K562 (cell line): ENCODE data around the gene GMPR. TPM values are rescaled to one million over a fixed set of nuclear protein-coding genes. Genes with fewer than 3 reads are reported as not detected.

ENCODE experiments used
- BCOR ChIP-seq: fragments of 450-650 bp; IDR thresholded peaks from 2 replicates; pipeline ENCODE4 v1.6.1; 2016
- CCAR2 ChIP-seq: fragments of 200-400 bp; formaldehyde crosslinking; IDR thresholded peaks from 2 replicates; pipeline ENCODE4 v1.6.1; 2017; ENCODE audit warnings: mild to moderate bottlenecking, low read depth, low read length
- EGR1 ChIP-seq: fragments of 450-650 bp; conservative IDR thresholded peaks from 2 replicates; pipeline ENCODE4 v1.6.1; 2017; ENCODE audit warnings: mild to moderate bottlenecking
- HDAC8 ChIP-seq: fragments of 450-650 bp; IDR thresholded peaks from 2 replicates; pipeline ENCODE4 v1.6.1; 2016; ENCODE audit warnings: mild to moderate bottlenecking, missing genetic modification characterization, moderate library complexity, missing compliant biosample characterization
- NFE2L1 ChIP-seq: fragments of 450-650 bp; IDR thresholded peaks from 2 replicates; pipeline ENCODE4 v1.6.1; 2016; ENCODE audit warnings: missing genetic modification characterization, low read depth, mild to moderate bottlenecking, missing compliant biosample characterization, moderate library complexity, borderline replicate concordance
- NUFIP1 ChIP-seq: fragments of 450-650 bp; IDR thresholded peaks from 2 replicates; pipeline ENCODE4 v1.6.1; 2018; ENCODE audit not compliant: partially characterized antibody
- RFX5 ChIP-seq: IDR thresholded peaks from 2 replicates; pipeline ENCODE4 v1.6.1; 2011; ENCODE audit warnings: low read depth, mild to moderate bottlenecking, improper control_type of control experiment, low read length
- SNIP1 ChIP-seq: fragments of 450-650 bp; IDR thresholded peaks from 2 replicates; pipeline ENCODE4 v1.7.1; 2017; ENCODE audit warnings: low read depth, mild to moderate bottlenecking
- SRSF1 ChIP-seq: fragments of 200-400 bp; formaldehyde crosslinking; IDR thresholded peaks from 2 replicates; pipeline ENCODE4 v1.6.1; 2017; ENCODE audit warnings: mild to moderate bottlenecking, low read depth, low read length, moderate library complexity
- SRSF9 ChIP-seq: fragments of 200-400 bp; formaldehyde crosslinking; IDR thresholded peaks from 2 replicates; pipeline ENCODE4 v1.6.1; 2017; ENCODE audit warnings: low read depth, low read length, borderline replicate concordance
- TBL1XR1 ChIP-seq, 2 experiments: IDR thresholded peaks; 2 replicates each; pipeline ENCODE4 v1.6.1; 2012; ENCODE audit warnings: improper control_type of control experiment in 2 of 2, low read length in 2 of 2, mild to moderate bottlenecking in 1 of 2
- TBP ChIP-seq: optimal IDR thresholded peaks from 2 replicates; pipeline ENCODE3; 2011; ENCODE audit warnings: low read depth, low read length, improper control_type of control experiment
- TCFL5 ChIP-seq: fragments of 250-450 bp; sonication (Bioruptor Pico); conservative IDR thresholded peaks from 2 replicates; pipeline ENCODE4 v1.6.1; 2021; ENCODE audit warnings: mild to moderate bottlenecking, moderate library complexity, matching md5 sums
- ZC3H11A ChIP-seq: IDR thresholded peaks from 2 replicates; pipeline ENCODE4 v1.6.1; 2012; ENCODE audit warnings: low read depth, low read length, improper control_type of control experiment
- ZNF224 ChIP-seq: sonication (generic); formaldehyde crosslinking; IDR thresholded peaks from 2 replicates; pipeline ENCODE4 v1.8.0; 2022; ENCODE audit warnings: mild to moderate bottlenecking, missing genetic modification reagents
- ZNF384 ChIP-seq: IDR thresholded peaks from 2 replicates; pipeline ENCODE4 v1.6.1; 2012; ENCODE audit warnings: low read depth, low read length, improper control_type of control experiment
- ZNF707 ChIP-seq: fragments of 250-450 bp; sonication (Bioruptor Pico); conservative IDR thresholded peaks from 2 replicates; pipeline ENCODE4 v1.8.0; 2022; ENCODE audit warnings: inconsistent platforms, mild to moderate bottlenecking, moderate library complexity
- ZNF77 ChIP-seq: fragments of 250-450 bp; sonication (Bioruptor Pico); IDR thresholded peaks from 2 replicates; pipeline ENCODE4 v1.5.0; 2020
- polyA plus RNA-seq, 8 experiments: library from polyadenylated mRNA; depleted of rRNA in 4 of 8; stranded (reverse) in 5 of 8; unstranded in 3 of 8; fragments of >200 nt; fragmentation: Nextera tagmentation in 2 of 8; fragmentation: Illumina TruSeq in 1 of 8; extraction: Ambion mirVana in 2 of 8; extraction: Trizol in 1 of 8; gene quantifications; 2 replicates each; pipeline versions ENCODE4 v1.2.1 to v1.2.3, GENCODE V29; 2011 to 2014; ENCODE audit warnings: inconsistent platforms in 1 of 8, missing spikeins in 1 of 8
- total RNA-seq, 7 experiments: library from RNA; depleted of rRNA in 6 of 7; stranded (reverse); fragments of >200 nt in 6 of 7; fragmentation: Illumina TruSeq in 2 of 7; extraction: Trizol in 2 of 7; gene quantifications; 2 replicates each; pipeline versions ENCODE4 v1.2.1 to v1.2.3, GENCODE V29; 2011 to 2021; ENCODE audit warnings: low replicate concordance in 1 of 7
- TF ChIP-seq, protein P1 (sequence below): sonication (generic); formaldehyde crosslinking; IDR thresholded peaks from 2 replicates; pipeline ENCODE4 v1.8.0; 2022; ENCODE audit warnings: mild to moderate bottlenecking, missing genetic modification reagents
- TF ChIP-seq, protein P2 (sequence below): fragments of 200-800 bp; sonication (Bioruptor generic); IDR thresholded peaks from 2 replicates; pipeline ENCODE4 v1.6.1; 2017; ENCODE audit warnings: missing genetic modification characterization, missing compliant biosample characterization
- TF ChIP-seq, protein P3 (sequence below): fragments of 450-650 bp; IDR thresholded peaks from 2 replicates; pipeline ENCODE4 v1.7.1; 2018; ENCODE audit warnings: mild to moderate bottlenecking, low read depth; ENCODE audit not compliant: partially characterized antibody

The GMPR gene
- total and polyA plus RNA-seq, 9 of the 15 experiments (the other 6 are each of a cell fraction or from before 2014, with no cell fraction given): 34.6 to 83.7 (median 49.8) TPM

DNA sequence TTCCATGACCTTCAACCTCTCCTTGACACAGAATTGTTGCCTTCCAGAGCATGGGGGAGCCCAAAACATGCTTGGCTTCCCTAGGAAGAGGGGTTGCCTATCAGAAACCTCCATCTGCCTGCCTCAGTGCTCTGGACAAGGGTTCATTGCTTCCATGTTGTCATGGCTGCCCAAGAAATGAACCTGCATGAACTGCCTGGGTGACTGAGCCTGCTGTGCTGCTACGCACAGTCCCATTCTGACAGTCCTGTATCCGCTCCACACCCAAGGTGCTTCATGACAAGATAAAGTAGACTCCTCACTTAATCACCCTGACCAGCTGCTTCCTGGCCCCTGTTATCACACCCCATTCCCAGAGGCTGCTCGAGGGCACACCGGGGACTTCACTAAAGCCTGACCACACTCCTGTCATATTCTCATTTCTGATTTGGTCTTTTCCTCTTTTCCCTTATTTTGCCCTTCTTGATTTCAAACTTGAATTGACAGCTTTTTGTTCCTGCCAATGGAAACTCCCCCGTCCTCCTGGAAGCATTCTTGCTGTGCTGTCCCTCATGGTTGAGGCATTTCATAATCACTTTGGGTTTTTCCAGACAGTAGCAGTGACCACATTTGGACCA lies 31.9 kb downstream of the GMPR start (continued):
- TF ChIP-seq SRSF1 (no peak), ZC3H11A (no peak), TBP (no peak), EGR1 (no peak), NFE2L1 (tag) (no peak), SNIP1 (no peak), CCAR2 (no peak), ZNF707 (CRISPR knock-in tag) (no peak), TBL1XR1 (IDR thresholded peaks at IDR 0.05; ENCODE audit: low read length in 2 of 2) (peak; percentile 86 to 98; a peak in 3 of 4 replicates), NUFIP1 (peak; percentile 80), BCOR (peak; percentile 91), SRSF9 (no peak), ZNF77 (CRISPR knock-in tag) (no peak; the same call in 1 of the 2 replicates), TCFL5 (no peak), RFX5 (no peak), ZNF384 (no peak), HDAC8 (0 out of 2 replicates have a peak, but pooled peaks have one; percentile 64), ZNF224 (CRISPR knock-in tag) (no peak)
- TF ChIP-seq, protein P1, sequence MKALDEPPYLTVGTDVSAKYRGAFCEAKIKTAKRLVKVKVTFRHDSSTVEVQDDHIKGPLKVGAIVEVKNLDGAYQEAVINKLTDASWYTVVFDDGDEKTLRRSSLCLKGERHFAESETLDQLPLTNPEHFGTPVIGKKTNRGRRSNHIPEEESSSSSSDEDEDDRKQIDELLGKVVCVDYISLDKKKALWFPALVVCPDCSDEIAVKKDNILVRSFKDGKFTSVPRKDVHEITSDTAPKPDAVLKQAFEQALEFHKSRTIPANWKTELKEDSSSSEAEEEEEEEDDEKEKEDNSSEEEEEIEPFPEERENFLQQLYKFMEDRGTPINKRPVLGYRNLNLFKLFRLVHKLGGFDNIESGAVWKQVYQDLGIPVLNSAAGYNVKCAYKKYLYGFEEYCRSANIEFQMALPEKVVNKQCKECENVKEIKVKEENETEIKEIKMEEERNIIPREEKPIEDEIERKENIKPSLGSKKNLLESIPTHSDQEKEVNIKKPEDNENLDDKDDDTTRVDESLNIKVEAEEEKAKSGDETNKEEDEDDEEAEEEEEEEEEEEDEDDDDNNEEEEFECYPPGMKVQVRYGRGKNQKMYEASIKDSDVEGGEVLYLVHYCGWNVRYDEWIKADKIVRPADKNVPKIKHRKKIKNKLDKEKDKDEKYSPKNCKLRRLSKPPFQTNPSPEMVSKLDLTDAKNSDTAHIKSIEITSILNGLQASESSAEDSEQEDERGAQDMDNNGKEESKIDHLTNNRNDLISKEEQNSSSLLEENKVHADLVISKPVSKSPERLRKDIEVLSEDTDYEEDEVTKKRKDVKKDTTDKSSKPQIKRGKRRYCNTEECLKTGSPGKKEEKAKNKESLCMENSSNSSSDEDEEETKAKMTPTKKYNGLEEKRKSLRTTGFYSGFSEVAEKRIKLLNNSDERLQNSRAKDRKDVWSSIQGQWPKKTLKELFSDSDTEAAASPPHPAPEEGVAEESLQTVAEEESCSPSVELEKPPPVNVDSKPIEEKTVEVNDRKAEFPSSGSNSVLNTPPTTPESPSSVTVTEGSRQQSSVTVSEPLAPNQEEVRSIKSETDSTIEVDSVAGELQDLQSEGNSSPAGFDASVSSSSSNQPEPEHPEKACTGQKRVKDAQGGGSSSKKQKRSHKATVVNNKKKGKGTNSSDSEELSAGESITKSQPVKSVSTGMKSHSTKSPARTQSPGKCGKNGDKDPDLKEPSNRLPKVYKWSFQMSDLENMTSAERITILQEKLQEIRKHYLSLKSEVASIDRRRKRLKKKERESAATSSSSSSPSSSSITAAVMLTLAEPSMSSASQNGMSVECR: 0 out of 2 replicates have a peak, but pooled peaks have one; percentile 28
- TF ChIP-seq, protein P2, sequence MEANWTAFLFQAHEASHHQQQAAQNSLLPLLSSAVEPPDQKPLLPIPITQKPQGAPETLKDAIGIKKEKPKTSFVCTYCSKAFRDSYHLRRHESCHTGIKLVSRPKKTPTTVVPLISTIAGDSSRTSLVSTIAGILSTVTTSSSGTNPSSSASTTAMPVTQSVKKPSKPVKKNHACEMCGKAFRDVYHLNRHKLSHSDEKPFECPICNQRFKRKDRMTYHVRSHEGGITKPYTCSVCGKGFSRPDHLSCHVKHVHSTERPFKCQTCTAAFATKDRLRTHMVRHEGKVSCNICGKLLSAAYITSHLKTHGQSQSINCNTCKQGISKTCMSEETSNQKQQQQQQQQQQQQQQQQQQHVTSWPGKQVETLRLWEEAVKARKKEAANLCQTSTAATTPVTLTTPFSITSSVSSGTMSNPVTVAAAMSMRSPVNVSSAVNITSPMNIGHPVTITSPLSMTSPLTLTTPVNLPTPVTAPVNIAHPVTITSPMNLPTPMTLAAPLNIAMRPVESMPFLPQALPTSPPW: peak; percentile 42; the same call in 1 of the 2 replicates
- TF ChIP-seq, protein P3, sequence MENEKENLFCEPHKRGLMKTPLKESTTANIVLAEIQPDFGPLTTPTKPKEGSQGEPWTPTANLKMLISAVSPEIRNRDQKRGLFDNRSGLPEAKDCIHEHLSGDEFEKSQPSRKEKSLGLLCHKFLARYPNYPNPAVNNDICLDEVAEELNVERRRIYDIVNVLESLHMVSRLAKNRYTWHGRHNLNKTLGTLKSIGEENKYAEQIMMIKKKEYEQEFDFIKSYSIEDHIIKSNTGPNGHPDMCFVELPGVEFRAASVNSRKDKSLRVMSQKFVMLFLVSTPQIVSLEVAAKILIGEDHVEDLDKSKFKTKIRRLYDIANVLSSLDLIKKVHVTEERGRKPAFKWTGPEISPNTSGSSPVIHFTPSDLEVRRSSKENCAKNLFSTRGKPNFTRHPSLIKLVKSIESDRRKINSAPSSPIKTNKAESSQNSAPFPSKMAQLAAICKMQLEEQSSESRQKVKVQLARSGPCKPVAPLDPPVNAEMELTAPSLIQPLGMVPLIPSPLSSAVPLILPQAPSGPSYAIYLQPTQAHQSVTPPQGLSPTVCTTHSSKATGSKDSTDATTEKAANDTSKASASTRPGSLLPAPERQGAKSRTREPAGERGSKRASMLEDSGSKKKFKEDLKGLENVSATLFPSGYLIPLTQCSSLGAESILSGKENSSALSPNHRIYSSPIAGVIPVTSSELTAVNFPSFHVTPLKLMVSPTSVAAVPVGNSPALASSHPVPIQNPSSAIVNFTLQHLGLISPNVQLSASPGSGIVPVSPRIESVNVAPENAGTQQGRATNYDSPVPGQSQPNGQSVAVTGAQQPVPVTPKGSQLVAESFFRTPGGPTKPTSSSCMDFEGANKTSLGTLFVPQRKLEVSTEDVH: no peak
